Fibroblast of lung (primary cell): ENCODE data around the gene CPEB4. TPM values are rescaled to one million over a fixed set of nuclear protein-coding genes. Genes with fewer than 3 reads are reported as not detected.

Source experiments
- DNase-seq, 2 donors: peaks; one replicate each; pipeline versions ENCODE4 v3.0.0 to v3.0.0-alpha.2; 2010; ENCODE audit warnings: low read depth in 2 of 2
- H2AFZ ChIP-seq: 2 replicates; pipeline ENCODE4 v1.5.1; 2012; ENCODE audit warnings: low read length, control low read depth, inconsistent platforms
- H3K27ac ChIP-seq: 2 replicates; pipeline ENCODE4 v1.5.1; 2011; ENCODE audit warnings: low read length, control low read depth; ENCODE audit not compliant: insufficient read depth
- H3K27me3 ChIP-seq: 2 replicates; pipeline ENCODE4 v1.5.1; 2011; ENCODE audit warnings: mild to moderate bottlenecking, low read length; ENCODE audit not compliant: control insufficient read depth, insufficient read depth
- H3K36me3 ChIP-seq: 2 replicates; pipeline ENCODE4 v1.5.1; 2011; ENCODE audit warnings: low read length; ENCODE audit not compliant: control insufficient read depth, insufficient read depth
- H3K4me1 ChIP-seq: 2 replicates; pipeline ENCODE4 v1.5.1; 2011; ENCODE audit warnings: low read length; ENCODE audit not compliant: control insufficient read depth, insufficient read depth; ENCODE audit errors: extremely low read depth
- H3K4me2 ChIP-seq: 2 replicates; pipeline ENCODE4 v1.5.1; 2011; ENCODE audit warnings: low read length, control low read depth; ENCODE audit not compliant: insufficient read depth; ENCODE audit errors: extremely low read depth
- H3K4me3 ChIP-seq, 4 experiments: fragments of 200-600 bp in 1 of 4; sonication (generic) in 1 of 4; replicated peaks in 1 of 4; 2 replicates each; pipeline ENCODE4 v1.5.1; 2011 to 2016; ENCODE audit warnings: low read length in 4 of 4, low read depth in 3 of 4, mild to moderate bottlenecking in 3 of 4, control low read depth in 2 of 4, inconsistent platforms in 1 of 4, mixed read lengths in 1 of 4; ENCODE audit not compliant: insufficient read depth in 1 of 4; ENCODE audit errors: control extremely low read depth in 1 of 4
- H3K79me2 ChIP-seq: 2 replicates; pipeline ENCODE4 v1.5.1; 2012; ENCODE audit warnings: mild to moderate bottlenecking, low read length, inconsistent platforms; ENCODE audit not compliant: control insufficient read depth, insufficient read depth
- H3K9ac ChIP-seq: 2 replicates; pipeline ENCODE4 v1.5.1; 2011; ENCODE audit warnings: mild to moderate bottlenecking, low read length, control low read depth; ENCODE audit not compliant: insufficient read depth
- H3K9me3 ChIP-seq: 2 replicates; pipeline ENCODE4 v1.5.1; 2012; ENCODE audit warnings: low read depth, low read length; ENCODE audit not compliant: control insufficient read depth, insufficient read depth
- H4K20me1 ChIP-seq: 2 replicates; pipeline ENCODE4 v1.5.1; 2011; ENCODE audit warnings: low read length; ENCODE audit not compliant: control insufficient read depth, insufficient read depth; ENCODE audit errors: extremely low read depth
- EZH2 ChIP-seq: IDR thresholded peaks from 2 replicates; pipeline ENCODE4 v1.5.1; 2012; ENCODE audit warnings: low read length, control low read depth, mild to moderate bottlenecking; ENCODE audit errors: missing control alignments
- polyA plus RNA-seq, 2 donors: library from polyadenylated mRNA; depleted of rRNA in 1 of 2; stranded (reverse) in 1 of 2; unstranded in 1 of 2; fragments of >200 nt; gene quantifications; 2 replicates each; pipeline ENCODE4 v1.2.1, GENCODE V29; 2011 to 2012; ENCODE audit warnings: missing spikeins in 1 of 2
- total RNA-seq: library from RNA; depleted of rRNA; stranded (reverse); fragments of >200 nt; gene quantifications from 2 replicates; pipeline ENCODE4 v1.2.1, GENCODE V29; 2014
- TF ChIP-seq, protein P1 (sequence below), 2 donors: IDR thresholded peaks in 1 of 2; conservative IDR thresholded peaks in 1 of 2; 1 replicate in 1 of 2; 2 replicates in 1 of 2; pipeline ENCODE4 v1.5.1; 2011 to 2012; ENCODE audit warnings: low read length in 2 of 2, control low read depth in 1 of 2, inconsistent platforms in 1 of 2, low read depth in 1 of 2, mild to moderate bottlenecking in 1 of 2

The CPEB4 gene
- total and polyA plus RNA-seq, 2 donors (not counting 1 experiment from before 2014, with no cell fraction given) = 19.9 to 23.6 TPM

DNA sequence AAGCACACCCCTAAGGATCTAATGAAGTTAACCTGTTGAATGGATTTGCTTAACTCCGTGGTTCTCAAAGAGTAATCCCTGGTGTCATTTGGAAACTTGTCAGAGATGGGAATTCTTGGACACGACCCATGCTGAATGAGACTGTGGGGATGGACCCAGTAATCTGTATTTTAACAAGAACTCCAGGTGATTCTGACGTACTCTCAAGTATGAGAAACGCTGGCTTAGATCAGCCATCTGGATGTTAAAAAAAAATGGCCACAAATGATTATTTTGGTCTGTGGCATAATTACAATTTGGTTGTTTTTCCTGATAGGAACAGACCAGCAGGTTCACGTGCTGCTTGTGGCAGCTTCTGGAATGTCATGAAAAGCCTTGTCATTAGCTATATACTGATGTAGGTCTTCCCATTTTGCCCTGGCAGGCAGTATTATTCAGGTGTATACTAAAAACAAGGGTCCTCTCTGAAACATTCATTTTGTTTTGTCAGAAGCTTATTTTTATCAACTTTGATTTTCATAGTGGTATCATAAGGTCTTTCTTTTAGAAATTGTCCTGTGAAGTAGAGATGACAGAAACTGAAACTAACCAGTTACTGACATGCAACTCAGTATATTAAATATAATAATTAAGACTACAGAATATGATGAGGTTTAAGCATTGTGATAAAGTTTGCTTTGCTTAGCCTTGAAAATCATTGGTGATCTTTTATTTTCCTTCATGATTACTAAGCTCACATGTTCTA, 15.4 kb downstream of the CPEB4 start:
- H3K4me2 ChIP-seq = no peak overlapping the region
- H2AFZ ChIP-seq = no peak overlapping the region
- no peak overlapping the region for H3K4me3 ChIP-seq
- DNase-seq = no peak
- no peaks in the 10 kb centered on the region for H3K4me1 ChIP-seq
- no peaks in the 10 kb centered on the region for H3K36me3 ChIP-seq
- H3K9me3 ChIP-seq = no peaks in the 10 kb centered on the region
- TF ChIP-seq, protein P1, sequence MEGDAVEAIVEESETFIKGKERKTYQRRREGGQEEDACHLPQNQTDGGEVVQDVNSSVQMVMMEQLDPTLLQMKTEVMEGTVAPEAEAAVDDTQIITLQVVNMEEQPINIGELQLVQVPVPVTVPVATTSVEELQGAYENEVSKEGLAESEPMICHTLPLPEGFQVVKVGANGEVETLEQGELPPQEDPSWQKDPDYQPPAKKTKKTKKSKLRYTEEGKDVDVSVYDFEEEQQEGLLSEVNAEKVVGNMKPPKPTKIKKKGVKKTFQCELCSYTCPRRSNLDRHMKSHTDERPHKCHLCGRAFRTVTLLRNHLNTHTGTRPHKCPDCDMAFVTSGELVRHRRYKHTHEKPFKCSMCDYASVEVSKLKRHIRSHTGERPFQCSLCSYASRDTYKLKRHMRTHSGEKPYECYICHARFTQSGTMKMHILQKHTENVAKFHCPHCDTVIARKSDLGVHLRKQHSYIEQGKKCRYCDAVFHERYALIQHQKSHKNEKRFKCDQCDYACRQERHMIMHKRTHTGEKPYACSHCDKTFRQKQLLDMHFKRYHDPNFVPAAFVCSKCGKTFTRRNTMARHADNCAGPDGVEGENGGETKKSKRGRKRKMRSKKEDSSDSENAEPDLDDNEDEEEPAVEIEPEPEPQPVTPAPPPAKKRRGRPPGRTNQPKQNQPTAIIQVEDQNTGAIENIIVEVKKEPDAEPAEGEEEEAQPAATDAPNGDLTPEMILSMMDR (conservative IDR thresholded peaks at IDR 0.05 in 1 of 2, IDR thresholded peaks at IDR 0.05 in 1 of 2; ENCODE audit: low read depth in 1 of 2, low read length in 2 of 2) = no peak
- no peak for TF ChIP-seq EZH2
- peaks cover 6% of the 10 kb centered on the region for H3K79me2 ChIP-seq
- no peak overlapping the region for H3K27ac ChIP-seq
- no peaks in the 10 kb centered on the region for H3K27me3 ChIP-seq
- H3K9ac ChIP-seq = no peak overlapping the region
- no peaks in the 10 kb centered on the region for H4K20me1 ChIP-seq

DNA sequence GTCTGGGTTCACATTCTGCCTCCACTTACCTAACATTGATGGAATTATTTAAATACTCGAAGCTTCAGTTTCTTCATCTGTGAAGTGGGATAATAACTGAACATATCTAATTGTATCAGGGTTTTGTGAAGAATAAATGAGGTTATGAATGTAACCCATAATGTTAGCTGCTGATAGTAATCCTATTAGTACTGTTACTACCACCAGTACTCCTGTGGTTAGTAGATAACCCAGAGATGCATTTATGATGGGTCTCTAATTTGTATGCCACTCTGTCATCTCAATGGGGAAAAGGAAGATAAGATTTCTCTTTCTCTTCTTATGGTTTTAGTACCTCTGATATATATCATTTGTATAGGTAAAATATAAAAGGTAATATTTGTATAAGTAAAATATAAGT, 16.0 kb downstream of the CPEB4 start:
- H3K79me2 ChIP-seq = peaks cover 5% of the 10 kb centered on the region
- no peak for DNase-seq
- no peak overlapping the region for H3K27ac ChIP-seq
- no peak for TF ChIP-seq EZH2
- TF ChIP-seq, protein P1 (conservative IDR thresholded peaks at IDR 0.05 in 1 of 2, IDR thresholded peaks at IDR 0.05 in 1 of 2; ENCODE audit: low read depth in 1 of 2, low read length in 2 of 2) = no peak
- H3K4me1 ChIP-seq = no peaks in the 10 kb centered on the region
- no peaks in the 10 kb centered on the region for H3K27me3 ChIP-seq
- H3K9me3 ChIP-seq = no peaks in the 10 kb centered on the region
- H3K36me3 ChIP-seq = no peaks in the 10 kb centered on the region
- no peak overlapping the region for H2AFZ ChIP-seq
- no peak overlapping the region for H3K9ac ChIP-seq
- H3K4me2 ChIP-seq = no peak overlapping the region
- no peak overlapping the region for H3K4me3 ChIP-seq
- no peaks in the 10 kb centered on the region for H4K20me1 ChIP-seq

DNA sequence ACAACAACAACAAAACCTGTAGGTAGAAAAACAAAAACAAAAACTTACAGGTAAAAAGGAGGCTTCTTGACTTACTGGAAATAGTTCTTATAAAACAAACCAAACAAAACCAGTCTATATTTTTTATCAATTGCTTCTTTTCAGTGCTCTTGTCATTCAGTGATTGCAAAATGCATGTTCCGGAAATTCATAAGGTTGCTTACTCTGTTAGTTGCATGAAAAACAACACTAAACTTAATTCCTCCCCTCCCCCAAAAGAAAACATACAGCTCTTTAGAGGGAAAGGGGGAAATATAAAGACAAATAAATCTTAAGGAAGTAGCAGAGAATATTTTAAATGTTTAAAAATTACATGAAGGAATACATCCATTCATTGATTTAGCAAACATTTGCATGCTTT, 19.1 kb downstream of the CPEB4 start:
- DNase-seq = no peak
- TF ChIP-seq, protein P1 (conservative IDR thresholded peaks at IDR 0.05 in 1 of 2, IDR thresholded peaks at IDR 0.05 in 1 of 2; ENCODE audit: low read depth in 1 of 2, low read length in 2 of 2) = no peak
- TF ChIP-seq EZH2 = no peak
- no peaks in the 10 kb centered on the region for H4K20me1 ChIP-seq
- H3K4me1 ChIP-seq = no peaks in the 10 kb centered on the region
- no peak overlapping the region for H3K4me3 ChIP-seq
- H3K9me3 ChIP-seq = no peaks in the 10 kb centered on the region
- no peaks in the 10 kb centered on the region for H3K79me2 ChIP-seq
- no peaks in the 10 kb centered on the region for H3K27me3 ChIP-seq
- no peak overlapping the region for H3K27ac ChIP-seq
- no peak overlapping the region for H2AFZ ChIP-seq
- H3K9ac ChIP-seq = no peak overlapping the region
- no peaks in the 10 kb centered on the region for H3K36me3 ChIP-seq
- H3K4me2 ChIP-seq = no peak overlapping the region
